Measurements from ENCODE around the gene STK39.
"Not testable (repeated sequence)": the region's sequence is repeated elsewhere in the genome, so short reads cannot be mapped to it uniquely, and the experiment has no call there.

Gene STK39

DNA sequence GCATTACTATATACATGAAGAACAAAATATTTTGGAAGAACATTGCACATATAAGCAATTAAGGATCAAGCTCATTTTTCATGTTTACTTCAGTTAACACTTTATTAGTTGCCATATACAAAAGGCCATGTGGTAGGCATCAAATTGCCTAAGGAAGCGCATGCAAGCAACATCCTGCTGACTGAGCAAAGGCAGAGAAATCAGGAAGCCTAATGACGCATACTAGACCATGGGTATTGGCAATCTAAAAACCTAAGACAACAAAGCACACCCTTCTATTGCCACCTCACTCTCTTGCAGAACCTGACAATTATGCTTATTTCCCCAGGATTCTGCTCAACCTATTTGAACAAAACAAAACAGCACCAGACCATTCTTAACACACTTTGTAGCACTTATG, 171.9 kb downstream of the STK39 start:
- FAIRE-seq, result no peak

GRCh38 chr2:168072626-168073303, 174.6 kb downstream of the STK39 start:
- no peak for FAIRE-seq

DNA sequence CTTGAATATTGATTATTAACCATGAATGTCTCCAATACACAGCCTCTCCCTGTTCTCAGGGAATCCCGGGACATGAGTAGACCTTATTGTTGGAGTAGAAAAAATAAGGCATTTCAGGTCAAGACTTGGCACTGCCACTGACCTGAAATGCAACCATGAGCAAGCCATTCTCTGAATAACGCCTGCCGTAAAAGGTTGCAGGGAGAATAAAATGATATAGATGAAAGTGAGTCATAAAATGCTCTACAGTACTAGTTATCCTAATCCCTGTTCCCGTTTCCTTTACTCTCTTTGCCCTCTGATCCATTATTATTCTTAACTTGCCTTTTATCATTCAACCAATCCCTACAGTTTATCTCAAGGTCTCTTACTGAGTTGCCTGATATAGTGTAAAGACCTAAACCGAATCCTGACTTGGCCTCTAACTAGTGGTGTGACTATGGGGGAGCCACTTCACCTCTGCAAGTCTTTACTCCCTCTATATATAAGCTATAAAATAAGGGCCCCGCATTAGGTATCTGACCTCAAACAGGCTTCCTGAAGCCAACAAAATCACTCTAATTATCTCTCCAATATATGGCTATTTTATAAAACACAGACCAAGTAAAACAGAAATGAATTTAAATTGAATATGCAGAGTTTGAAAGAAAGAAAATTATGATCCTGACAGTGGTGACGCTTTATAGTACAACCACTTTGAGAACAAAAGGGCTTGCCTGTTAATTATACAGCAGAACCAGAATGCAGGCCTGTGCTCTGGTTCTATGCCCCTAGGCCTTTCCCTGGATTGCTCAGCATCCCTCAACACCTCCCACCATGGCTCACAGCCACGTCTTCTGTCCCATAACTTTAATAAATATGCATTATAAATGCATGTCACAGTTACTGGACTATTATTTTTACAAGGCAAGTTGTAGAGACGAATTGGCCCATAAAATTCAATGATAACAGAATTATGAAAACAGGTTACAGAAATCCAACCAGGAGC, 183.1 kb downstream of the STK39 start:
- no peak for FAIRE-seq

- no peak for FAIRE-seq
Observed at GRCh38 chr2:168062936-168063335, 184.5 kb downstream of the STK39 start.

DNA sequence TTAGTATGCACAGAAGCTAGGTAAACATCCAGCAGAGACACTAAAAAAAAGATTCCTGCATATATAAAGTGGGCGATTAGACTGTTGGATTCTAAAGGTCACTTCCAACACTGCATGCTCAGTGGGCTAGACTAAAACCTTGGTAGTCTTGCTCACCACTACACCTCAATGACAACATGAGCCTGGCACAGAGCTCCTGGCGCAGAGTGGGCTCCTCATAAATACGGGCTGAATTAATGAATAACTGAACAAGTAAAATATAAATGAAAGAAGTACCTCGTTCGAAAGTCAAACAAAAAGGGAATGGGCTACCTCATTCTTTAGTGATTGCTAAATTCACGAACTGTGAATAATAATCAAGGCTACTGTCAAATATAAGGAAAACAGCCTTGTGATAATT, 185.3 kb downstream of the STK39 start:
- no peak for FAIRE-seq

- no peak for FAIRE-seq
Observed at GRCh38 chr2:168060986-168061750, 186.2 kb downstream of the STK39 start.

- no peak for FAIRE-seq
Observed at GRCh38 chr2:168059758-168060157, 187.6 kb downstream of the STK39 start.

DNA sequence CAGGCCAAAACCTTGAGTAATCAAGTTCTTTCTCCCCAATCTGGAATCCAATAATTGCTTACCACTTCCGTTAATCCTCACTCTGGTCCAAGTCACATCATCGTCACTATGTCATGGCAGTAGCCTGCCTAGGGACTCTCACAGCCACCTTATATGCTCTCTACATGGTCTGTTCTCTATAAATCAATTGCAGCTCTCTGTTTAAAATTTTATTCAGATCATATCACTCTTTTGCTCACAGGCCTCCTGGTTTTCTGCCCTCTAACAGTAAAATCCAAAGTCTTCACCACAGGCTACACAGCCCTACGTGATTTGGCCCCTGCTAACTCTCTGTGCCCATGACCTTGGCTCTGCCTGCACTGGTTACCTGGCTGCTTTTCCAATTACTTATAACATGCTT, 188.7 kb downstream of the STK39 start:
- no peak for FAIRE-seq

GRCh38 chr2:168056242-168056787, 191.1 kb downstream of the STK39 start:
- FAIRE-seq, result no peak

DNA sequence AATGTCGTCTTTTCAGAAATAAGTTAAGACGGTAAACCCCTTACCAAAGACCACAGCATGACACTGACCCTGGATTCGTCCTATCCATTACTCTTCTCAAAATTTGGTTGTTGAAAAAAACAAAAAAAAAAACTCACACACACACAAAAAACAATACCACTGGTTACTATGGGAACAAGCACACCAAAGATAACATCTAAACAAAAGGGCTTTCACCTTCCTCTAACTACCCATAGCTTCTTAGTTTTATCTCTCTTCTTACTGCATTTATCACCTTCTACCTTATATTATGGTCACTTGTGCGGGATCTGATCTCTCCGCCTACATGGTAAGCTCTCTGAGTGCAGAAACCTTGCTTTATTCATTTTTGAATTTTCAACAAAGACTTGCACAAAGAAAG, 192.7 kb downstream of the STK39 start:
- FAIRE-seq, result no peak

DNA sequence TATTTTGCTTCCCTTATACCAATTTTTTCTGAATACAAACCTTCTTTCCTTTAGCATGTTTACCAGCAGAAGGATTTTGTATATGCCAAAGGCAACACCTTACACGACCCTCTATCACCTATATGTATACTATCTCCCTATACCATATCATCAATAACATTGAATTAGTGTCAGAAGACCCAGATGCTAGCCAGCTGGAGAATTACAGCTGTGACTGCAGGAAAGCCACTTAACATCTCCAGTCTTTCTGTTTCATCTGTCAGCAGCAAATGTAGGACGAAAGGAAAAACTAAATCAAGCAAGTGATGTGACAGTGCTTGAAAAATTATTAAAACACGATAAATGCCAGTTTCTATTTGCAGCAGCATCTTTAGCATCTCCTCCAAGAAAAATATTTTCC, 193.7 kb downstream of the STK39 start:
- no peak for FAIRE-seq

DNA sequence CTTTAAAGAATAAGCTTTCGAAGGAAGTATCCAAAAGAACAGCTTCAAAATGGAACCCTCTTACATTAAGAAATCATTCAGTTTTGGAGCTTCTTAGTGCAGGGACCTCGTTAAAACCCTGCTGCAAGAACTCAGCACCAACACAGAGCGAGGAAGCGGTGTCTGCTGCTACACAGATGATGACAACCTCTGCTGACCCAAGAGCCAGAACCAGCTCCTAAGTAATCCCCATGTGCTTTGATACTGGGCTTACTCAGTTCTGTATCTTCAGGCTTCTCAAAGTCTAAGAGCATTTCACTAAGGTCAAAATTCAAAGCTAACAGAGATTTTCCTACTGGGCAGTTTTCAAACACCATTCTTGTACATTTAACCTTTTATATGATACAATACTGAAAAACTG, 194.6 kb downstream of the STK39 start:
- FAIRE-seq, result no peak

DNA sequence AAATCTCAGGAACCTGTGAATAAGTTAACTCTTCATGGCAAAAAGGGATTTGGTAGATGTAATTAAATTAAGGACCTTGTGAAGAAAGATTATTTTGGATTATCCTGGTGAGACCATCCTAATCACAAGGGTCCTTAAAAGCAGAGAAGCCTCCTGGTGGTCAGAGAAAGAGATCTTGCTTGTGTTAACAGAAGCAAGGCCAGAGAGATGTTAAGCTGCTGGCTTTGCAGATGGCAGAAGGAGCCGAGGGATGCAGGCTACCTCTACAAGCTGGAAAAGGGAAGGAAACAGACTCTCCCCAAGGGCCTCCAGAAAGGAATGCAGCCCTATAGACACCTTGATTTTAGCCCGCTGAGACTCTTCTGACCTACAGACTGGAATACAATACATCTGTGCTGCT, 197.0 kb downstream of the STK39 start:
- no peak for FAIRE-seq

DNA sequence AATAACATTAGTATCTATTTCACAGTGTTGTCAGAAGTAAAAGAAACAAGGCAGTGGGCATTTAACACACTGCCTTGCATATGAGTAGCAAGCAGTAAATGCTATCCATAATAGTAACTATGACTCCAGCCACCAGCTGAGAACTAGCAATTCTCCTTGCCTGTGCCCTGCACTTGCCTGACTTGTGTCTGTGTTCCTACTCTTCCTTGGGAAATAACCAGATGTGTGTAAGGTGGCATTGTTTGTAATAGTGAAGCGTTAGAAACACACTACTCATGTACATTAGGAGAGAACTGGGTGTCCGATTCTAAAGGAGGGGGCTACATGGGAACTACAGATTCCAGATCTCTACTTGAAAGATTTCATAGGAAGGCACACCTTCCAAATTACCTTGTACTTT, 197.8 kb downstream of the STK39 start:
- no peak for FAIRE-seq

GRCh38 chr2:168047091-168047690, 200.2 kb downstream of the STK39 start:
- FAIRE-seq, result no peak

GRCh38 chr2:168044579-168044978, 202.8 kb downstream of the STK39 start:
- FAIRE-seq, result no peak

DNA sequence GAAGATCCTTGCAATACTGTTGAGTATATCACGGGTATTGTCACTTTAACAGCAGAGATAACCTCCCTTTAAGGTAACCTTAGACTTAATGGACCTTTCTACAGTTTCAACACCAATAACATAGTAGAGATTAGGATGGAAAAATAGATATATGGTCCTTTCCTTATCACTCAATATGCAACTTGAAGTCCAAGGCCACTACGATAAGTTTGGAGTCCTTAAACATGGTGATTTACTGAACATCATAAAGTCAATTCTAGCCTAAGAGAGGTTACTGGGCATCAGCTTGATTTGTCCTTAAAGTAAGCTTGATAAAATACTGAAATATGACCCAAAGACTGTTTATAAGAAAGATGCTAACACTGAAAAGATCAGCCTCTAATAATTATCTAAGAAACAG, 203.2 kb downstream of the STK39 start:
- no peak for FAIRE-seq

DNA sequence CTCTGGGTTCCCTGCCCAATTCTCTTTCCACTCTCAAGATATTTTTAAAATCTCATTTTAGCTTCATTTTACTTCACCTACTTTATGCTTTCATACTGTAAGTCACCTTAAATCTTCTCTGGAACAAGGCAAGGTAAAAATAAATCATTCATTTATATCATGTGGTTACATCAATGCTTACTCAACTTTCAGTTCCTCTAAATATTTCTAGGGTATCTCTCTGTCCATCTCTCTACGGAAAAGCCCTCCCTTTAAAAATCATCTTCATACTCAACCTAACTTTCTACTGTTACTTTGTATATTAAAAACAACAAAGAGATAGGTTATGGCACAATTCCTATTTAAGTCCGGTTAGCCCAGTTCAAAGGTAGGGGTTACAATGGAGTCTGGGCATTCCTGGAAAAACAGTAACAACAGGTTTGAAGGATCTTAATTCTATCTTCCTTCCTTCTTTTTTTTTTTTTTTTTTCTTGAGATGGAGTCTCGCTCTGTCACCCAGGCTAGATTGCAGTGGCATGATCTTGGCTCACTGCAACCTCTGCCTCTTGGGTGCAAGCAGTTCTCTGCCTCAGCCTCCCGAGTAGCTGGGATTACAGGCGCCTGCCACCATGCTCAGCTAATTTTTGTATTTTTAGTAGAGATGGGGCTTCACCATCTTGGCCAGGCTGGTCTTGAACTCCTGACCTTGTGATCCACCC, 205.1 kb downstream of the STK39 start:
- not testable (repeated sequence) for FAIRE-seq

GRCh38 chr2:168039881-168040280, 207.5 kb downstream of the STK39 start:
- no peak for FAIRE-seq

- no peak for FAIRE-seq
Observed at GRCh38 chr2:168037778-168038177, 209.6 kb downstream of the STK39 start.

DNA sequence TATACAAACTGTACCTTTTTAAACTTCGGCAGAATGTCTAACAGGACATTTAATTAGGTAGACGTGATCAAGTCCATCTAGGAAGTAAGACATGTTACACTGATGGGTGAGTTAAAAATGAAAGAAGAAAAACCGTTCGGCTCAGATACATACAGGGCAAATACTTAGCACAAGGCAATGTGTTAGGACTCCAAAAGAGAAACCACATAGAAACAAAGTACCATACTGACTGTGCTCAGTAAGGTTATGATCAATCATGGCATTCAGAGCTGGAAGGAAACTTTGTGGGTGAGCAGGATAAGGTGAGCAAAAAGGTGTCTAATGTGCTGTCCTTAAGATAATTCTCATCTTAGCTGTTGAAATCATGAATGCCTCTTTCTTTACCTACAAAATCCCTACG, 211.9 kb downstream of the STK39 start:
- no peak for FAIRE-seq

- FAIRE-seq, result no peak
Observed at GRCh38 chr2:168034616-168035015, 212.8 kb downstream of the STK39 start.
